ENCODE data around the gene VPS33A.

GRCh38 chr12:122303068-122303467, 36.8 kb upstream of the VPS33A start:
- TF ChIP-seq CTCF (optimal IDR thresholded peaks at IDR 0.05 in 1 of 3, IDR thresholded peaks at IDR 0.05 in 1 of 3, conservative IDR thresholded peaks at IDR 0.05 in 1 of 3; ENCODE audit: extremely low read depth in 1 of 3, insufficient read depth in 2 of 3, low read length in 3 of 3) (no peak), EZH2 (IDR thresholded peaks at IDR 0.05; ENCODE audit: low read length) (no peak)

Measured in keratinocyte (primary cell).